ENCODE results near the gene ORC3.

GRCh38 chr6:87684895-87685654 lies 95.1 kb downstream of the ORC3 start:
- TF ChIP-seq, protein P1, sequence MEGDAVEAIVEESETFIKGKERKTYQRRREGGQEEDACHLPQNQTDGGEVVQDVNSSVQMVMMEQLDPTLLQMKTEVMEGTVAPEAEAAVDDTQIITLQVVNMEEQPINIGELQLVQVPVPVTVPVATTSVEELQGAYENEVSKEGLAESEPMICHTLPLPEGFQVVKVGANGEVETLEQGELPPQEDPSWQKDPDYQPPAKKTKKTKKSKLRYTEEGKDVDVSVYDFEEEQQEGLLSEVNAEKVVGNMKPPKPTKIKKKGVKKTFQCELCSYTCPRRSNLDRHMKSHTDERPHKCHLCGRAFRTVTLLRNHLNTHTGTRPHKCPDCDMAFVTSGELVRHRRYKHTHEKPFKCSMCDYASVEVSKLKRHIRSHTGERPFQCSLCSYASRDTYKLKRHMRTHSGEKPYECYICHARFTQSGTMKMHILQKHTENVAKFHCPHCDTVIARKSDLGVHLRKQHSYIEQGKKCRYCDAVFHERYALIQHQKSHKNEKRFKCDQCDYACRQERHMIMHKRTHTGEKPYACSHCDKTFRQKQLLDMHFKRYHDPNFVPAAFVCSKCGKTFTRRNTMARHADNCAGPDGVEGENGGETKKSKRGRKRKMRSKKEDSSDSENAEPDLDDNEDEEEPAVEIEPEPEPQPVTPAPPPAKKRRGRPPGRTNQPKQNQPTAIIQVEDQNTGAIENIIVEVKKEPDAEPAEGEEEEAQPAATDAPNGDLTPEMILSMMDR (IDR thresholded peaks at IDR 0.05), result no peak
- no peak for TF ChIP-seq POLR2A (IDR thresholded peaks at IDR 0.05)

Measured in adrenal gland (tissue), 5 donors.